K562 (cell line): ENCODE measurements around the gene RHOU. TPM values are rescaled to one million over a fixed set of nuclear protein-coding genes. Genes with fewer than 3 reads are reported as not detected.

Experiments used
- ATAC-seq: fragments of 200-7000 bp; cut with Tn5 transposase; 3 replicates; pipeline ENCODE4 v1.9.1; 2020; ENCODE audit warnings: moderate library complexity
- BruUV-seq: library from RNA; stranded (reverse); fragments of 400-500 nt; replicated peaks from 2 replicates; lab custom pipeline; 2021; lab: Mats Ljungman, UMichigan
- CTCF ChIA-PET: fragments of 300-600 bp; formaldehyde crosslinking; extraction: SDS; loops from one replicate; lab custom pipeline; 2021; ENCODE audit warnings: low intra/inter-chr PET ratio; lab: Yijun Ruan, JAX
- POLR2A ChIA-PET: fragments of 300-600, 350-650 bp; sonication (Branson Sonifier 250); formaldehyde crosslinking; extraction: SDS; loops from one replicate; lab custom pipeline; 2021; ENCODE audit warnings: antibody characterized with exemption, inconsistent platforms; lab: Yijun Ruan, JAX
- DNase-seq, 4 experiments: peaks; one replicate each; pipeline versions ENCODE4 v3.0.0 to v3.0.0-alpha.2; 2011 to 2018; ENCODE audit warnings: low spot score in 3 of 4, mixed read lengths in 3 of 4; ENCODE audit errors: extremely low read depth in 1 of 4
- FAIRE-seq: peaks from 2 replicates; lab custom pipeline; 2011; peaks lifted over from hg19 to GRCh38; lab: Jason Lieb, UNC
- H2AFZ ChIP-seq: 2 replicates; pipeline ENCODE4 v1.6.0; 2011; ENCODE audit warnings: low read depth, low read length, control low read depth, inconsistent platforms
- H3K27ac ChIP-seq: fragments of 200-600 bp; 3 replicates; pipeline ENCODE4 v1.8.0; 2011; ENCODE audit warnings: low read depth, mild to moderate bottlenecking, control low read depth, inconsistent platforms, low read length, moderate library complexity, mixed read lengths; ENCODE audit errors: extremely low read depth
- H3K27me3 ChIP-seq, 2 experiments: fragments of 300-600 bp in 1 of 2; 2 replicates in 1 of 2; 3 replicates in 1 of 2; pipeline versions ENCODE4 v1.6.0 to v1.8.0; 2011; ENCODE audit warnings: inconsistent platforms in 2 of 2, low read length in 2 of 2, mild to moderate bottlenecking in 1 of 2, mixed read lengths in 1 of 2, moderate library complexity in 1 of 2; ENCODE audit not compliant: control insufficient read depth in 2 of 2, insufficient read depth in 2 of 2
- H3K36me3 ChIP-seq: fragments of 300-600 bp; 3 replicates; pipeline ENCODE4 v1.8.0; 2011; ENCODE audit warnings: mild to moderate bottlenecking, low read length, inconsistent platforms; ENCODE audit not compliant: control insufficient read depth, insufficient read depth
- H3K4me1 ChIP-seq, 2 experiments: fragments of 200-600 bp in 1 of 2; replicated peaks in 1 of 2; 2 replicates in 1 of 2; 3 replicates in 1 of 2; pipeline versions ENCODE4 v1.5.1 to v1.8.0; 2011; ENCODE audit warnings: inconsistent platforms in 2 of 2, low read length in 2 of 2, mild to moderate bottlenecking in 1 of 2, mixed read lengths in 1 of 2, moderate library complexity in 1 of 2; ENCODE audit not compliant: control insufficient read depth in 2 of 2, insufficient read depth in 2 of 2
- H3K4me2 ChIP-seq: 2 replicates; pipeline ENCODE4 v1.6.1; 2011; ENCODE audit warnings: low read length, control low read depth, inconsistent platforms, mixed read lengths; ENCODE audit not compliant: insufficient read depth
- H3K4me3 ChIP-seq: fragments of 200-600 bp; sonication (generic), shearing (Covaris generic); 2 replicates; pipeline ENCODE4 v1.5.1; 2016; ENCODE audit warnings: control low read depth, inconsistent platforms
- H3K79me2 ChIP-seq: fragments of 200-600 bp; 3 replicates; pipeline ENCODE4 v1.8.0; 2011; ENCODE audit warnings: low read length, inconsistent platforms; ENCODE audit not compliant: control insufficient read depth, insufficient read depth
- H3K9ac ChIP-seq, 2 experiments: 2 replicates each; pipeline versions ENCODE4 v1.6.0 to v1.6.1; 2011; ENCODE audit warnings: low read depth in 2 of 2, low read length in 2 of 2, control low read depth in 1 of 2, inconsistent platforms in 1 of 2, mild to moderate bottlenecking in 1 of 2, mixed read lengths in 1 of 2; ENCODE audit not compliant: insufficient read depth in 1 of 2
- H3K9me1 ChIP-seq: one replicate; pipeline ENCODE4 v1.6.0; 2011; ENCODE audit warnings: inconsistent platforms, mild to moderate bottlenecking, low read length, moderate library complexity; ENCODE audit not compliant: control insufficient read depth, insufficient read depth
- H3K9me3 ChIP-seq: replicated peaks from 2 replicates; pipeline ENCODE4 v1.5.1; 2011; ENCODE audit warnings: low read depth, low read length, inconsistent platforms; ENCODE audit not compliant: control insufficient read depth, insufficient read depth
- H4K20me1 ChIP-seq: replicated peaks from 2 replicates; pipeline ENCODE4 v1.6.1; 2011; ENCODE audit warnings: low read length, inconsistent platforms, mixed read lengths; ENCODE audit not compliant: control insufficient read depth, insufficient read depth
- KDM5B ChIP-seq: fragments of 200-600 bp; sonication (generic); IDR thresholded peaks from 2 replicates; pipeline ENCODE4 v1.6.1; 2012; ENCODE audit warnings: low read depth, mild to moderate bottlenecking, moderate library complexity, low read length, control low read depth, inconsistent platforms; ENCODE audit not compliant: insufficient replicate concordance
- MAFG ChIP-seq: fragments of 450-650 bp; conservative IDR thresholded peaks from 2 replicates; pipeline ENCODE4 v1.6.1; 2016; ENCODE audit warnings: missing genetic modification characterization, missing compliant biosample characterization
- NCOA2 ChIP-seq, 2 experiments: fragments of 450-650 bp; IDR thresholded peaks; 2 replicates each; pipeline ENCODE4 v1.6.1; 2018; ENCODE audit warnings: mild to moderate bottlenecking in 2 of 2, moderate library complexity in 1 of 2; ENCODE audit not compliant: partially characterized antibody in 2 of 2
- STAT5A ChIP-seq: IDR thresholded peaks from 2 replicates; pipeline ENCODE4 v1.6.1; 2012; ENCODE audit warnings: low read length, inconsistent platforms, borderline replicate concordance
- TCF7 ChIP-seq: sonication (generic); IDR thresholded peaks from 2 replicates; pipeline ENCODE4 v1.6.1; 2016; ENCODE audit warnings: antibody characterized with exemption, borderline replicate concordance
- ZNF41 ChIP-seq: fragments of 250-450 bp; sonication (Bioruptor Pico); conservative IDR thresholded peaks from 2 replicates; pipeline ENCODE4 v1.4.0; 2020; ENCODE audit warnings: mild to moderate bottlenecking
- WGBS: fragments of 100-300 bp; shearing (Covaris generic); methylation state at CpG from one replicate; pipeline ENCODE4 v1.1.6; 2016; ENCODE audit warnings: low coverage, mixed read lengths; ENCODE audit not compliant: insufficient coverage; ENCODE audit errors: missing lambda C conversion rate; 5-methylcytosine and 5-hydroxymethylcytosine counted together
- in situ Hi-C: fragments of 300-500 bp; cut with MboI; formaldehyde crosslinking; loops from 4 replicates; pipeline ENCODE4 v1.15.0; 2018; ENCODE audit warnings: inconsistent platforms, mixed read lengths
- intact Hi-C: fragments of 100-400 bp; cut with micrococcal nuclease; formaldehyde crosslinking; loops from 2 replicates; pipeline ENCODE4 v1.14.2; 2022
- polyA plus RNA-seq, 8 experiments: library from polyadenylated mRNA; depleted of rRNA in 4 of 8; stranded (reverse) in 5 of 8; unstranded in 3 of 8; fragments of >200 nt; fragmentation: Nextera tagmentation in 2 of 8; fragmentation: Illumina TruSeq in 1 of 8; extraction: Ambion mirVana in 2 of 8; extraction: Trizol in 1 of 8; gene quantifications; 2 replicates each; pipeline versions ENCODE4 v1.2.1 to v1.2.3, GENCODE V29; 2011 to 2014; ENCODE audit warnings: inconsistent platforms in 1 of 8, missing spikeins in 1 of 8
- total RNA-seq, 7 experiments: library from RNA; depleted of rRNA in 6 of 7; stranded (reverse); fragments of >200 nt in 6 of 7; fragmentation: Illumina TruSeq in 2 of 7; extraction: Trizol in 2 of 7; gene quantifications; 2 replicates each; pipeline versions ENCODE4 v1.2.1 to v1.2.3, GENCODE V29; 2011 to 2021; ENCODE audit warnings: low replicate concordance in 1 of 7
- TF ChIP-seq, protein P1 (sequence below), 2 experiments: IDR thresholded peaks; 2 replicates each; pipeline ENCODE4 v1.6.1; 2011; ENCODE audit warnings: borderline replicate concordance in 1 of 2, control low read depth in 1 of 2, low read depth in 1 of 2, low read length in 1 of 2, mild to moderate bottlenecking in 1 of 2, mixed read lengths in 1 of 2, moderate library complexity in 1 of 2; ENCODE audit not compliant: insufficient read depth in 1 of 2, insufficient read length in 1 of 2, poor library complexity in 1 of 2, severe bottlenecking in 1 of 2; ENCODE audit errors: extremely low read depth in 1 of 2

RHOU gene
- total and polyA plus RNA-seq, 9 of the 15 experiments (the other 6 are each of a cell fraction or from before 2014, with no cell fraction given) = 0.07 TPM; not detected in 8

- intact Hi-C loops (no loop called here), in situ Hi-C loops (no loop called here)
- Histone ChIP-seq H3K79me2 (no peaks in the 10 kb centered on the region), H2AFZ (no peak overlapping the region), H3K9me3 (no peaks in the 10 kb centered on the region), H3K4me1 (peaks cover 0 to 3% of the 10 kb centered on the region in 2 experiments; a peak in 1 of 5 replicates), H3K36me3 (no peaks in the 10 kb centered on the region), H3K4me2 (no peak overlapping the region), H3K9ac (no peak overlapping the region), H3K27ac (no peak overlapping the region), H4K20me1 (no peaks in the 10 kb centered on the region), H3K9me1 (no peaks in the 10 kb centered on the region), H3K27me3 (peaks cover 4 to 5% of the 10 kb centered on the region in 2 experiments; a peak in 4 of 5 replicates), H3K4me3 (no peak overlapping the region)
- no peak for DNase-seq
- ATAC-seq = no peak
- FAIRE-seq = no peak
- WGBS = 1% methylated on average over 8 of the region's 8 CpGs
- ChIA-PET POLR2A (no interaction called here), CTCF (no interaction called here)
- no TSS peak for BruUV-seq
- TF ChIP-seq STAT5A (no peak), KDM5B (no peak), MAFG (tag) (no peak), ZNF41 (CRISPR knock-in tag) (no peak), TCF7 (no peak), NCOA2 (IDR thresholded peaks at IDR 0.05; ENCODE audit: partially characterized antibody in 2 of 2) (no peak)
- TF ChIP-seq, protein P1, sequence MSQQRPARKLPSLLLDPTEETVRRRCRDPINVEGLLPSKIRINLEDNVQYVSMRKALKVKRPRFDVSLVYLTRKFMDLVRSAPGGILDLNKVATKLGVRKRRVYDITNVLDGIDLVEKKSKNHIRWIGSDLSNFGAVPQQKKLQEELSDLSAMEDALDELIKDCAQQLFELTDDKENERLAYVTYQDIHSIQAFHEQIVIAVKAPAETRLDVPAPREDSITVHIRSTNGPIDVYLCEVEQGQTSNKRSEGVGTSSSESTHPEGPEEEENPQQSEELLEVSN (IDR thresholded peaks at IDR 0.05; ENCODE audit: borderline replicate concordance in 1 of 2, extremely low read depth in 1 of 2, insufficient read depth in 1 of 2, insufficient read length in 1 of 2, low read depth in 1 of 2, low read length in 1 of 2, poor library complexity in 1 of 2, severe bottlenecking in 1 of 2) = no peak
These were observed 2.9 kb upstream of the RHOU start for GRCh38 chr1:228732426-228732825.
